HCT116 (cell line): ENCODE measurements around the gene TMEM132C. TPM values are rescaled to one million over a fixed set of nuclear protein-coding genes. Genes with fewer than 3 reads are reported as not detected.

Experiments used
- ATAC-seq: fragments of 200-7000 bp; cut with Tn5 transposase; 2 replicates; pipeline ENCODE4 v1.9.1; 2020; ENCODE audit warnings: mild to moderate bottlenecking, moderate library complexity
- BruUV-seq: library from RNA; stranded (reverse); fragments of 400-500 nt; replicated peaks from 2 replicates; lab custom pipeline; 2021; lab: Mats Ljungman, UMichigan
- CTCF ChIA-PET: fragments of 300-600 bp; sonication (Branson Sonifier 250); formaldehyde crosslinking; loops from one replicate; lab custom pipeline; 2021; ENCODE audit warnings: antibody characterized with exemption; lab: Charles Lee
- POLR2A ChIA-PET: fragments of 300-600, 350-600 bp; sonication (Branson Sonifier 250); formaldehyde crosslinking; loops from one replicate; lab custom pipeline; 2021; ENCODE audit warnings: antibody characterized with exemption; lab: Charles Lee
- RAD21 ChIA-PET, 2 experiments: fragments of 300-600 bp; sonication (Branson Sonifier 250); formaldehyde crosslinking; loops; one replicate each; lab custom pipeline; 2023; ENCODE audit warnings: low total read pairs in 2 of 2; ENCODE audit not compliant: uncharacterized antibody in 2 of 2, unreplicated experiment in 2 of 2, low non-redundant PET in 1 of 2; lab: Charles Lee
- DNase-seq: peaks from one replicate; pipeline ENCODE4 v3.0.0-alpha.2; 2010; ENCODE audit warnings: low read depth, low spot score
- H2AFZ ChIP-seq: fragments of 200-600 bp; shearing (Covaris generic), sonication (generic); 2 replicates; pipeline ENCODE4 v1.6.1; 2017; ENCODE audit warnings: low read depth, mixed run types, mixed read lengths, antibody characterized with exemption, low read length; ENCODE audit not compliant: poor library complexity, severe bottlenecking
- H3K27ac ChIP-seq: 2 replicates; pipeline ENCODE4 v1.5.1; 2012; ENCODE audit warnings: low read depth, low read length
- H3K27me3 ChIP-seq: fragments of 200-600 bp; sonication (generic); 2 replicates; pipeline ENCODE4 v1.6.1; 2016; ENCODE audit warnings: mixed run types, low read length, mixed read lengths; ENCODE audit not compliant: insufficient read depth
- H3K36me3 ChIP-seq, 2 experiments: fragments of 200-500 bp in 1 of 2; fragments of 200-600 bp in 1 of 2; sonication (Bioruptor generic) in 1 of 2; sonication (generic) in 1 of 2; 2 replicates each; pipeline versions ENCODE4 v1.5.1 to v1.6.1; 2014 to 2016; ENCODE audit warnings: low read length in 2 of 2, inconsistent platforms in 1 of 2, mixed read lengths in 1 of 2, mixed run types in 1 of 2; ENCODE audit not compliant: insufficient read depth in 2 of 2, control insufficient read depth in 1 of 2
- H3K4me1 ChIP-seq, 2 experiments: fragments of 200-600 bp in 1 of 2; sonication (generic) in 1 of 2; 2 replicates each; pipeline versions ENCODE4 v1.5.1 to v1.6.1; 2012 to 2017; ENCODE audit warnings: low read length in 2 of 2, inconsistent platforms in 1 of 2, mild to moderate bottlenecking in 1 of 2, mixed read lengths in 1 of 2, mixed run types in 1 of 2, moderate library complexity in 1 of 2; ENCODE audit not compliant: insufficient read depth in 2 of 2, control insufficient read depth in 1 of 2
- H3K4me2 ChIP-seq: fragments of 200-600 bp; sonication (generic); 2 replicates; pipeline ENCODE4 v1.6.1; 2017; ENCODE audit warnings: mixed run types, low read length, mixed read lengths
- H3K4me3 ChIP-seq, 2 experiments: fragments of 200-600 bp in 1 of 2; sonication (generic) in 1 of 2; replicated peaks in 1 of 2; 2 replicates each; pipeline ENCODE4 v1.5.1; 2011 to 2016; ENCODE audit warnings: low read length in 2 of 2, control low read depth in 1 of 2, low read depth in 1 of 2, mild to moderate bottlenecking in 1 of 2, mixed read lengths in 1 of 2, mixed run types in 1 of 2
- H3K79me2 ChIP-seq: fragments of 200-600 bp; sonication (generic); 2 replicates; pipeline ENCODE4 v1.6.1; 2017; ENCODE audit warnings: mild to moderate bottlenecking, mixed run types, low read length, moderate library complexity, mixed read lengths; ENCODE audit not compliant: insufficient read depth
- H3K9ac ChIP-seq: fragments of 200-600 bp; sonication (generic); 2 replicates; pipeline ENCODE4 v1.6.1; 2016; ENCODE audit warnings: low read length, mixed read lengths
- H3K9me2 ChIP-seq: fragments of 200-600 bp; sonication (generic), shearing (Covaris generic); 2 replicates; pipeline ENCODE4 v1.6.1; 2017; ENCODE audit warnings: mixed run types, mild to moderate bottlenecking, moderate library complexity; ENCODE audit not compliant: insufficient read depth
- H3K9me3 ChIP-seq, 2 experiments: fragments of 200-500 bp in 1 of 2; fragments of 200-600 bp in 1 of 2; sonication (Bioruptor generic) in 1 of 2; sonication (generic) in 1 of 2; 2 replicates each; pipeline ENCODE4 v1.6.1; 2014 to 2017; ENCODE audit warnings: low read length in 2 of 2, mixed read lengths in 2 of 2, inconsistent platforms in 1 of 2, low read depth in 1 of 2, mild to moderate bottlenecking in 1 of 2, mixed run types in 1 of 2, moderate library complexity in 1 of 2; ENCODE audit not compliant: control insufficient read depth in 1 of 2, insufficient read depth in 1 of 2
- H4K20me1 ChIP-seq: fragments of 200-600 bp; sonication (generic), shearing (Covaris generic); 2 replicates; pipeline ENCODE4 v1.6.1; 2017; ENCODE audit warnings: mixed run types, mild to moderate bottlenecking, moderate library complexity; ENCODE audit not compliant: insufficient read depth
- CEBPB ChIP-seq: IDR thresholded peaks from 2 replicates; pipeline ENCODE4 v1.6.1; 2012; ENCODE audit warnings: low read depth
- EGR1 ChIP-seq: IDR thresholded peaks from 2 replicates; pipeline ENCODE4 v1.6.1; 2012; ENCODE audit warnings: low read depth
- ELF1 ChIP-seq: IDR thresholded peaks from 2 replicates; pipeline ENCODE4 v1.6.1; 2012; ENCODE audit warnings: low read depth, borderline replicate concordance
- JUND ChIP-seq: IDR thresholded peaks from 2 replicates; pipeline ENCODE4 v1.6.1; 2012
- SIN3A ChIP-seq: IDR thresholded peaks from 2 replicates; pipeline ENCODE4 v1.6.1; 2012; ENCODE audit warnings: low read depth
- SRF ChIP-seq: IDR thresholded peaks from 2 replicates; pipeline ENCODE4 v1.6.1; 2012; ENCODE audit warnings: low read depth
- TCF7L2 ChIP-seq: IDR thresholded peaks from 2 replicates; pipeline ENCODE4 v1.7.0; 2011; ENCODE audit warnings: borderline replicate concordance, inconsistent platforms; ENCODE audit not compliant: insufficient read depth, insufficient read length; ENCODE audit errors: extremely low read depth
- intact Hi-C: fragments of 100-400 bp; cut with micrococcal nuclease; formaldehyde crosslinking; loops from 2 replicates; pipeline ENCODE4 v1.10.0; 2022
- total RNA-seq: library from RNA; stranded (reverse); gene quantifications from one replicate; pipeline ENCODE4 v1.2.1, GENCODE V29; 2021; ENCODE audit not compliant: unreplicated experiment
- TF ChIP-seq, protein P1 (sequence below): IDR thresholded peaks from 2 replicates; pipeline ENCODE4 v1.6.1; 2012; ENCODE audit warnings: low read depth
- TF ChIP-seq, protein P2 (sequence below): IDR thresholded peaks from 2 replicates; pipeline ENCODE4 v1.6.1; 2011; ENCODE audit warnings: mild to moderate bottlenecking, low read length, moderate library complexity; ENCODE audit not compliant: insufficient replicate concordance; ENCODE audit errors: extremely low read depth

TMEM132C gene
- total RNA-seq, 1 experiment from 2014 or later = not detected

DNA sequence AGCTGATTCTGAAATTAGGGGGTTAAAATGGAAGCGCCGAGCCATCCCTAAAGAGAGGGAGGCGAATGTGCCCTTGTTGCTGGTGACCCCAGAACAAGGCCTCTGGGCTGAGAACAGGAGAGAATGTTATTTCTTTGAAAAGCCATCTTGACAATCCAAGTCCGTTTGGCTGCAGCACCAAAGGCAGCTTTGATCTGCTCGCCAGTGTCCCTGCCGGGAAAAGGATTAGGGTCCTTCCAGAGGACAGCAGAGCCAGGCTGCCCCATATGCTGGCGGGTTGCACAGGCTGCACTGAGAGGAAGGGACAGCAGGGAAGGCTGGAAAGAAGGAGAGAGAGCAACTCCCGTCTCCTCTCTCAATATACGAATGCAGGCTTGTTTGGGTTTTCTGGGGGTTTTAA lies 141.7 kb downstream of the TMEM132C start:
- peaks cover 4 to 24% of the 10 kb centered on the region in 2 experiments; a peak in 2 of 4 replicates for H3K9me3 ChIP-seq
- H4K20me1 ChIP-seq = no peaks in the 10 kb centered on the region
- H3K36me3 ChIP-seq = no peaks in the 10 kb centered on the region
- no peak overlapping the region for H3K4me3 ChIP-seq
- no peak overlapping the region for H3K27ac ChIP-seq
- no TSS peak for BruUV-seq
- H3K27me3 ChIP-seq = no peaks in the 10 kb centered on the region
- no peak for TF ChIP-seq SRF
- no peak for TF ChIP-seq JUND
- no peak for TF ChIP-seq EGR1
- no peak for TF ChIP-seq CEBPB
- no peak for TF ChIP-seq ELF1
- TF ChIP-seq, protein P1, sequence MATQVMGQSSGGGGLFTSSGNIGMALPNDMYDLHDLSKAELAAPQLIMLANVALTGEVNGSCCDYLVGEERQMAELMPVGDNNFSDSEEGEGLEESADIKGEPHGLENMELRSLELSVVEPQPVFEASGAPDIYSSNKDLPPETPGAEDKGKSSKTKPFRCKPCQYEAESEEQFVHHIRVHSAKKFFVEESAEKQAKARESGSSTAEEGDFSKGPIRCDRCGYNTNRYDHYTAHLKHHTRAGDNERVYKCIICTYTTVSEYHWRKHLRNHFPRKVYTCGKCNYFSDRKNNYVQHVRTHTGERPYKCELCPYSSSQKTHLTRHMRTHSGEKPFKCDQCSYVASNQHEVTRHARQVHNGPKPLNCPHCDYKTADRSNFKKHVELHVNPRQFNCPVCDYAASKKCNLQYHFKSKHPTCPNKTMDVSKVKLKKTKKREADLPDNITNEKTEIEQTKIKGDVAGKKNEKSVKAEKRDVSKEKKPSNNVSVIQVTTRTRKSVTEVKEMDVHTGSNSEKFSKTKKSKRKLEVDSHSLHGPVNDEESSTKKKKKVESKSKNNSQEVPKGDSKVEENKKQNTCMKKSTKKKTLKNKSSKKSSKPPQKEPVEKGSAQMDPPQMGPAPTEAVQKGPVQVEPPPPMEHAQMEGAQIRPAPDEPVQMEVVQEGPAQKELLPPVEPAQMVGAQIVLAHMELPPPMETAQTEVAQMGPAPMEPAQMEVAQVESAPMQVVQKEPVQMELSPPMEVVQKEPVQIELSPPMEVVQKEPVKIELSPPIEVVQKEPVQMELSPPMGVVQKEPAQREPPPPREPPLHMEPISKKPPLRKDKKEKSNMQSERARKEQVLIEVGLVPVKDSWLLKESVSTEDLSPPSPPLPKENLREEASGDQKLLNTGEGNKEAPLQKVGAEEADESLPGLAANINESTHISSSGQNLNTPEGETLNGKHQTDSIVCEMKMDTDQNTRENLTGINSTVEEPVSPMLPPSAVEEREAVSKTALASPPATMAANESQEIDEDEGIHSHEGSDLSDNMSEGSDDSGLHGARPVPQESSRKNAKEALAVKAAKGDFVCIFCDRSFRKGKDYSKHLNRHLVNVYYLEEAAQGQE = no peak
- no peak overlapping the region for H2AFZ ChIP-seq
- RAD21 ChIA-PET = no interaction called here
- H3K9me2 ChIP-seq = no peaks in the 10 kb centered on the region
- H3K9ac ChIP-seq = no peak overlapping the region
- CTCF ChIA-PET = no interaction called here
- no peaks in the 10 kb centered on the region for H3K79me2 ChIP-seq
- POLR2A ChIA-PET = no interaction called here
- H3K4me1 ChIP-seq = no peaks in the 10 kb centered on the region
- ATAC-seq (no peak), DNase-seq (no peak)
- intact Hi-C loops = no loop called here
- H3K4me2 ChIP-seq = no peak overlapping the region

DNA sequence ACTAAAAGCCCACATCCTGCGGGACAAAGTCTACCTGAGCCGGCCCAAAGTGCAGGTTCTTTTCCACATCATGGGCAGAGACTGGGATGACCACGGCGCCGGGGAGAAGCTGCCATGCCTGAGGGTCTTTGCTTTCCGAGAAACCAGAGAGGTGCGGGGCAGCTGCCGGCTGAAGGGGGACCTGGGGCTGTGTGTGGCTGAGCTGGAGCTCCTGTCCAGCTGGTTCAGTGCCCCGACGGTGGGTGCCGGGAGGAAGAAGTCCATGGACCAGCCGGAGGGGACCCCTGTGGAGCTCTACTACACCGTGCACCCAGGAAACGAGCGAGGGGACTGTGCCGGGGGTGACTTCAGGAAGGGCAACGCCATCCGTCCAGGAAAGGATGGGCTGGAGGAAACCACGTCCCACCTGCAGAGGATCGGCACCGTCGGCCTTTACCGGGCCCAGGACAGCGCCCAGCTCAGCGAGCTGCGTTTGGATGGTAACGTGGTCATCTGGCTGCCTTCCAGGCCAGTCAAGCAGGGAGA lies 148.1 kb downstream of the TMEM132C start:
- Histone ChIP-seq H3K9me3 (peaks cover under 1 to 6% of the 10 kb centered on the region in 2 experiments; a peak in 2 of 4 replicates), H3K4me3 (no peak overlapping the region), H3K36me3 (no peaks in the 10 kb centered on the region), H3K4me1 (no peaks in the 10 kb centered on the region), H3K79me2 (no peaks in the 10 kb centered on the region), H3K4me2 (no peak overlapping the region), H3K27me3 (no peaks in the 10 kb centered on the region), H3K27ac (no peak overlapping the region), H3K9ac (no peak overlapping the region), H3K9me2 (no peaks in the 10 kb centered on the region), H2AFZ (no peak overlapping the region), H4K20me1 (no peaks in the 10 kb centered on the region)
- RAD21 ChIA-PET = no interaction called here
- POLR2A ChIA-PET = no interaction called here
- intact Hi-C loops = no loop called here
- CTCF ChIA-PET = no interaction called here
- ATAC-seq (no peak), DNase-seq (no peak)
- TF ChIP-seq JUND (no peak), SIN3A (no peak), TCF7L2 (no peak)
- TF ChIP-seq, protein P2, sequence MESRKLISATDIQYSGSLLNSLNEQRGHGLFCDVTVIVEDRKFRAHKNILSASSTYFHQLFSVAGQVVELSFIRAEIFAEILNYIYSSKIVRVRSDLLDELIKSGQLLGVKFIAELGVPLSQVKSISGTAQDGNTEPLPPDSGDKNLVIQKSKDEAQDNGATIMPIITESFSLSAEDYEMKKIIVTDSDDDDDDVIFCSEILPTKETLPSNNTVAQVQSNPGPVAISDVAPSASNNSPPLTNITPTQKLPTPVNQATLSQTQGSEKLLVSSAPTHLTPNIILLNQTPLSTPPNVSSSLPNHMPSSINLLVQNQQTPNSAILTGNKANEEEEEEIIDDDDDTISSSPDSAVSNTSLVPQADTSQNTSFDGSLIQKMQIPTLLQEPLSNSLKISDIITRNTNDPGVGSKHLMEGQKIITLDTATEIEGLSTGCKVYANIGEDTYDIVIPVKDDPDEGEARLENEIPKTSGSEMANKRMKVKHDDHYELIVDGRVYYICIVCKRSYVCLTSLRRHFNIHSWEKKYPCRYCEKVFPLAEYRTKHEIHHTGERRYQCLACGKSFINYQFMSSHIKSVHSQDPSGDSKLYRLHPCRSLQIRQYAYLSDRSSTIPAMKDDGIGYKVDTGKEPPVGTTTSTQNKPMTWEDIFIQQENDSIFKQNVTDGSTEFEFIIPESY = no peak
- BruUV-seq = no TSS peak
